BE2C (cell line): ENCODE data around the gene MAGEA2.
"Not testable (repeated sequence)": the region's sequence is repeated elsewhere in the genome, so short reads cannot be mapped to it uniquely, and the experiment has no call there.

Experiments
- DNase-seq: peaks from one replicate; pipeline ENCODE4 v3.0.0-alpha.2; 2020
- H3K27me3 ChIP-seq: fragments of 250-450 bp; sonication (Bioruptor Pico); 2 replicates; pipeline ENCODE4 v1.5.1; 2020; ENCODE audit warnings: mild to moderate bottlenecking
- H3K36me3 ChIP-seq: fragments of 250-450 bp; sonication (Bioruptor Pico); 2 replicates; pipeline ENCODE4 v1.5.1; 2020; ENCODE audit warnings: mild to moderate bottlenecking
- H3K4me1 ChIP-seq: fragments of 250-450 bp; sonication (Bioruptor Pico); 2 replicates; pipeline ENCODE4 v1.5.1; 2020
- H3K4me3 ChIP-seq: 2 replicates; pipeline ENCODE4 v1.5.1; 2011; ENCODE audit warnings: low read depth, low read length
- H3K9me3 ChIP-seq: fragments of 250-450 bp; sonication (Bioruptor Pico); 2 replicates; pipeline ENCODE4 v1.5.1; 2020
- CTCF ChIP-seq: IDR thresholded peaks from 2 replicates; pipeline ENCODE4 v1.5.1; 2012; ENCODE audit warnings: mild to moderate bottlenecking, low read depth, low read length

The MAGEA2 gene

GRCh38 chrX:152735860-152736511 lies 17.7 kb downstream of the MAGEA2 start:
- TF ChIP-seq CTCF = no peak
- no peaks in the 10 kb centered on the region for H3K36me3 ChIP-seq

DNA sequence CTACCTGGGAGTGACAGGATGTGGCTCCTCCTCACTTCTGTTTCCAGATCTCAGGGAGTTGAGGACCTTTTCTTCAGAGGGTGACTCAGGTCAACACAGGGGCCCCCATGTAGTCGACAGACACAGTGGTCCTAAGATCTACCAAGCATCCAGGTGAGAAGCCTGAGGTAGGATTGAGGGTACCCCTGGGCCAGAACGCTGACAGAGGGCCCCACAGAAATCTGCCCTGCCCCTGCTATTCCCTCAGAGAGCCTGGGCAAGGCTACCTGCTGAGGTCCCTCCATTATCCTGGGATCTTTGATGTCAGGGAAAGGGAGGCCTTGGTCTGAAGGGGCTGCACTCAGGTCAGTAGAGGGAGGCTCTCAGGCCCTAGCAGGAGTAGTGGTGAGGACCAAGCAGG lies 18.5 kb downstream of the MAGEA2 start:
- no peaks in the 10 kb centered on the region for H3K36me3 ChIP-seq
- DNase-seq = no peak
- H3K9me3 ChIP-seq = no peaks in the 10 kb centered on the region
- H3K27me3 ChIP-seq = no peaks in the 10 kb centered on the region
- TF ChIP-seq CTCF = no peak
- no peak overlapping the region for H3K4me3 ChIP-seq
- H3K4me1 ChIP-seq = no peaks in the 10 kb centered on the region

More at GRCh38 chrX:152735860-152736511, 17.7 kb downstream of the MAGEA2 start:
- Histone ChIP-seq H3K4me3 (no peak overlapping the region), H3K27me3 (no peaks in the 10 kb centered on the region), H3K9me3 (no peaks in the 10 kb centered on the region), H3K4me1 (no peaks in the 10 kb centered on the region)
- DNase-seq = no peak

GRCh38 chrX:152734143-152734858 lies 19.3 kb downstream of the MAGEA2 start:
- H3K36me3 ChIP-seq, H3K9me3 ChIP-seq, H3K4me3 ChIP-seq, H3K27me3 ChIP-seq, H3K4me1 ChIP-seq, DNase-seq: not testable (repeated sequence)

DNA sequence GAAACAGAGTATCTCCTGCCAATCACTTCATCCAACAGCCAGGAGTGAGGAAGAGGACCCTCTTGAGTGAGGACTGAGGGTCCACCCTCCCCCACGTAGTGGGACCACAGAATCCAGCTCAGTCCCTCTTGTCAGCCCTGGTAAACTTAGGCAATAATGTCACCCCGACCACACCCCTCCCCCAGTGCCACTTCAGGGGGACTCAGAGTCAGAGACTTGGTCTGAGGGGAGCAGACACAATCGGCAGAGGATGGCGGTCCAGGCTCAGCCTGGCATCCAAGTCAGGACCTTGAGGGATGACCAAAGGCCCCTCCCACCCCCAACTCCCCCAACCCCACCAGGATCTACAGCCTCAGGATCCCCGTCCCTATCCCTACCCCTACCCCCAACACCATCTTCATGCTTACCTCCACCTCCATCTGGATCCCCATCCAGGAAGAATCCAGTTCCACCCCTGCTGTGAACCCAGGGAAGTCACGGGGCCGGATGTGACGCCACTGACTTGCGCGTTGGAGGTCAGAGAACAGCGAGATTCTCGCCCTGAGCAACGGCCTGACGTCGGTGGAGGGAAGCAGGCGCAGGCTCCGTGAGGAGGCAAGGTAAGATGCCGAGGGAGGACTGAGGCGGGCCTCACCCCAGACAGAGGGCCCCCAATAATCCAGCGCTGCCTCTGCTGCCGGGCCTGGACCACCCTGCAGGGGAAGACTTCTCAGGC lies 20.2 kb downstream of the MAGEA2 start, which contains the start of the genes CSAG1 and MAGEA12:
Gene CSAG1 (minus strand): TSS at position 461 of the 715 bp plus-strand sequence. CDS start 1,261 bp downstream, outside the sequence.
Gene MAGEA12 (plus strand): TSS at position 497 of the 715 bp plus-strand sequence. CDS start 2,405 bp downstream, outside the sequence.
- no peaks in the 10 kb centered on the region for H3K4me1 ChIP-seq
- no peaks in the 10 kb centered on the region for H3K9me3 ChIP-seq
- no peak for TF ChIP-seq CTCF
- no peak for DNase-seq
- H3K27me3 ChIP-seq = no peaks in the 10 kb centered on the region
- H3K36me3 ChIP-seq = no peaks in the 10 kb centered on the region
- no peak within 1 kb of the TSS for H3K4me3 ChIP-seq

GRCh38 chrX:152725409-152725808 lies 28.2 kb downstream of the MAGEA2 start:
- no peak for DNase-seq
- H3K9me3 ChIP-seq = no peaks in the 10 kb centered on the region
- TF ChIP-seq CTCF = no peak
- H3K4me1 ChIP-seq = no peaks in the 10 kb centered on the region
- H3K36me3 ChIP-seq = no peaks in the 10 kb centered on the region
- no peaks in the 10 kb centered on the region for H3K27me3 ChIP-seq
- H3K4me3 ChIP-seq = no peak overlapping the region

DNA sequence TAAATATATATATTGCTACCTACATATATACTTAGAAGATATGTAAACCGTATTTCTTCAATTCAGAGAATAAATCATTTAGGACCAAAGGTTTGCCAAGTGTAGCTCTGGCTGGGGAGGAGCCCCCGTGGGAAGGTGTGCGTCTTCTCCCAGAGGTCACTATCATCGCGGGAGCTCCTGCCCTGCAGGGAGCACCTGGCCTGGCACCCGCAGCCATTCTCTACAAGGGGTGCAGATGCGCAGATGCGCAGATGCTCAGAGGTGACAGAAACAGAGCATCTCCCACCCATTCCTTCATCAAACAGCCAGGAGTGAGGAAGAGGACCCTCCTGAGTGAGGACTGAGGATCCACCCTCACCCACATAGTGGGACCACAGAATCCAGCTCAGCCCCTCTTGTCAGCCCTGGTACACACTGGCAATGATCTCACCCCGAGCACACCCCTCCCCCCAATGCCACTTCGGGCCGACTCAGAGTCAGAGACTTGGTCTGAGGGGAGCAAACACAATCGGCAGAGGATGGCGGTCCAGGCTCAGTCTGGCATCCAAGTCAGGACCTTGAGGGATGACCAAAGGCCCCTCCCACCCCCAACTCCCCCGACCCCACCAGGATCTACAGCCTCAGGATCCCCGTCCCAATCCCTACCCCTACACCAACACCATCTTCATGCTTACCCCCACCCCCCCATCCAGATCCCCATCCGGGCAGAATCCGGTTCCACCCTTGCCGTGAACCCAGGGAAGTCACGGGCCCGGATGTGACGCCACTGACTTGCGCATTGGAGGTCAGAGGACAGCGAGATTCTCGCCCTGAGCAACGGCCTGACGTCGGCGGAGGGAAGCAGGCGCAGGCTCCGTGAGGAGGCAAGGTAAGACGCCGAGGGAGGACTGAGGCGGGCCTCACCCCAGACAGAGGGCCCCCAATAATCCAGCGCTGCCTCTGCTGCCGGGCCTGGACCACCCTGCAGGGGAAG lies 39.5 kb downstream of the MAGEA2 start, which contains the start of gene MAGEA2B:
Gene MAGEA2B (plus strand): TSS at position 814 of the 973 bp plus-strand sequence. CDS start 2,479 bp downstream, outside the sequence.
- H3K27me3 ChIP-seq, H3K4me3 ChIP-seq, H3K4me1 ChIP-seq, H3K36me3 ChIP-seq, H3K9me3 ChIP-seq, DNase-seq: not testable (repeated sequence)

- not testable (repeated sequence) for H3K36me3 ChIP-seq, H3K4me3 ChIP-seq, H3K9me3 ChIP-seq, H3K27me3 ChIP-seq, DNase-seq, H3K4me1 ChIP-seq
Observed at GRCh38 chrX:152713195-152713594, 40.4 kb downstream of the MAGEA2 start.

DNA sequence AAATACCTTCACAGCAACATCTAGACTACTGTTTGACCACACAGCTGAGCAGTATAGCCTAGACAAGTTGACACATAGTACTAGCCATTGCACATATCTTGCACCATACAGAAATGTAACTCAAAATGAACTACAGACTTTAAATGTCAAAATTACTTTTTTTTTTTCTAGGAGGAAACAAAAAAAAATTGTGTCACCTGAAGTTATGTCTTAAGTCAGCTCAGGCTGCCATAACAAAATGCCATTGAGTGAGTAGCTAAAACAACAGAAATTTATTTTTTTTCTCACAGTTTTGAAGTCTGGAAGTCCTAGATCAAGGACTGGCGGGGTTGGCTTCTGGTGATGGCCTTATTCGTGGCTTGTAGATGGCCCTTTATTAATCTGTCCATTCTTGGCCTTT lies 44.5 kb downstream of the MAGEA2 start, which contains the start of gene CSAG2:
Gene CSAG2 (minus strand): TSS at position 101 of the 400 bp plus-strand sequence. CDS start 161 bp downstream, outside the sequence.
- not testable (repeated sequence) for H3K36me3 ChIP-seq, H3K27me3 ChIP-seq, H3K4me1 ChIP-seq, DNase-seq, H3K4me3 ChIP-seq, H3K9me3 ChIP-seq

GRCh38 chrX:152706500-152706899 lies 47.1 kb downstream of the MAGEA2 start:
- not testable (repeated sequence) for H3K4me3 ChIP-seq, DNase-seq, H3K27me3 ChIP-seq, H3K36me3 ChIP-seq, H3K9me3 ChIP-seq, H3K4me1 ChIP-seq

DNA sequence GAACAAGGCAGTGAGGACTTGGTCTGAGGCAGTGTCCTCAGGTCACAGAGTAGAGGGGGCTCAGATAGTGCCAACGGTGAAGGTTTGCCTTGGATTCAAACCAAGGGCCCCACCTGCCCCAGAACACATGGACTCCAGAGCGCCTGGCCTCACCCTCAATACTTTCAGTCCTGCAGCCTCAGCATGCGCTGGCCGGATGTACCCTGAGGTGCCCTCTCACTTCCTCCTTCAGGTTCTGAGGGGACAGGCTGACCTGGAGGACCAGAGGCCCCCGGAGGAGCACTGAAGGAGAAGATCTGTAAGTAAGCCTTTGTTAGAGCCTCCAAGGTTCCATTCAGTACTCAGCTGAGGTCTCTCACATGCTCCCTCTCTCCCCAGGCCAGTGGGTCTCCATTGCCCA lies 53.3 kb downstream of the MAGEA2 start:
- not testable (repeated sequence) for H3K36me3 ChIP-seq, H3K4me1 ChIP-seq, H3K4me3 ChIP-seq, H3K27me3 ChIP-seq, DNase-seq, H3K9me3 ChIP-seq
